ENCODE data around the gene ADGRB3.

Gene ADGRB3

DNA sequence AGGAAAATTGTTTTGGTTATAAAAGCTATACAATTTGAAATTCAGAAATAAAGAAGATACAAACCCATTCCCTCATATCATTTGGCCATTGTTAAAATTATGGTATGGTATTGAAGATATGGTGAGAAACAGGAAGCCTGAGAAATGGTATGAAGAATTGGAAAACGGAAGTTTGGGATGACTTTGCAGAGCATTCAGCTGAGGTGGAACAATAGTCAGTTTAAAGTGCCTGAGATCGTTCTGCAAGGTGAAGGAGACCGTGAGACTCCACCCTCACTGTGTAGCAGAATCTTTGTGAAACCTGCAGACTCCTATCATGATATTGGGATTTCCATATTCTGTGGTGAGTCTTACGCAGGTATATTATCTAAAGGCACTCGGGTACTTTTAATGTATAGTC, 97.3 kb downstream of the ADGRB3 start:
- no peaks in the 10 kb centered on the region for H3K9me2 ChIP-seq (ENCODE audit: low read depth, low read length)
- H2AFZ ChIP-seq (ENCODE audit: low read length), result no peak overlapping the region
- no peaks in the 10 kb centered on the region for H4K20me1 ChIP-seq (ENCODE audit: insufficient read depth, low read length)
- no peak for TF ChIP-seq EZH2 (IDR thresholded peaks at IDR 0.05; ENCODE audit: borderline replicate concordance, low read length)
- TF ChIP-seq, protein P1, sequence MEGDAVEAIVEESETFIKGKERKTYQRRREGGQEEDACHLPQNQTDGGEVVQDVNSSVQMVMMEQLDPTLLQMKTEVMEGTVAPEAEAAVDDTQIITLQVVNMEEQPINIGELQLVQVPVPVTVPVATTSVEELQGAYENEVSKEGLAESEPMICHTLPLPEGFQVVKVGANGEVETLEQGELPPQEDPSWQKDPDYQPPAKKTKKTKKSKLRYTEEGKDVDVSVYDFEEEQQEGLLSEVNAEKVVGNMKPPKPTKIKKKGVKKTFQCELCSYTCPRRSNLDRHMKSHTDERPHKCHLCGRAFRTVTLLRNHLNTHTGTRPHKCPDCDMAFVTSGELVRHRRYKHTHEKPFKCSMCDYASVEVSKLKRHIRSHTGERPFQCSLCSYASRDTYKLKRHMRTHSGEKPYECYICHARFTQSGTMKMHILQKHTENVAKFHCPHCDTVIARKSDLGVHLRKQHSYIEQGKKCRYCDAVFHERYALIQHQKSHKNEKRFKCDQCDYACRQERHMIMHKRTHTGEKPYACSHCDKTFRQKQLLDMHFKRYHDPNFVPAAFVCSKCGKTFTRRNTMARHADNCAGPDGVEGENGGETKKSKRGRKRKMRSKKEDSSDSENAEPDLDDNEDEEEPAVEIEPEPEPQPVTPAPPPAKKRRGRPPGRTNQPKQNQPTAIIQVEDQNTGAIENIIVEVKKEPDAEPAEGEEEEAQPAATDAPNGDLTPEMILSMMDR (IDR thresholded peaks at IDR 0.05; ENCODE audit: low read length), result no peak
- H3K36me3 ChIP-seq (ENCODE audit: insufficient read depth, low read length), result no peaks in the 10 kb centered on the region
- no peaks in the 10 kb centered on the region for H3K27me3 ChIP-seq (ENCODE audit: insufficient read depth, low read length)
- no peak overlapping the region for H3K9ac ChIP-seq (ENCODE audit: low read length)
- H3K4me1 ChIP-seq (ENCODE audit: insufficient read depth, low read length, severe bottlenecking), result no peaks in the 10 kb centered on the region
- H3K4me2 ChIP-seq (ENCODE audit: low read length), result no peak overlapping the region
- H3K79me2 ChIP-seq (ENCODE audit: insufficient read depth, low read length), result no peaks in the 10 kb centered on the region
- no peak overlapping the region for H3K27ac ChIP-seq (ENCODE audit: low read depth, low read length, poor library complexity, severe bottlenecking)
- no peaks in the 10 kb centered on the region for H3K9me3 ChIP-seq (ENCODE audit: low read length)
- no peaks in the 10 kb centered on the region for H3F3A ChIP-seq (ENCODE audit: insufficient read depth, low read length)
- no peak overlapping the region for H3K4me3 ChIP-seq (ENCODE audit: low read depth, low read length, poor library complexity, severe bottlenecking)

DNA sequence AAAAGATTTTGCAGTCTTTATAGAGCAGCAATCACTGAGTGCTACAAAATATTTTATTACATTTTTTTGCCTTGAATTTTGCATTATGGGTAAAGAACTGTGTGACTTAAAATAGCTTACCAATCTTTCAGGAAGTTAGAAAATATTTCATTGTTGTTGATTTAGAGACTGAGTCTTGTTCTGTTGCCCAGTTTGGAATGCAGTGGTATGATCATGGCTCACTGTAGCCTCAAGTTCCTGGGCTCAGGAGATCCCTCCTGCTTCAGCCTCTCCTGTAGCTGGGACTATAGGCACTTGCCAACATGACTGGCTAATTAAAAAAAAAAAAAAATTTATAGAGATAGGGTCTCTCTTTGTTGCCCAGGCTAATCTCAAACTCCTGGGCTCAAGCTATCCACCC, 100.8 kb downstream of the ADGRB3 start:
- Histone ChIP-seq H3K4me1 (ENCODE audit: insufficient read depth, low read length, severe bottlenecking) (no peaks in the 10 kb centered on the region), H3F3A (ENCODE audit: insufficient read depth, low read length) (no peaks in the 10 kb centered on the region), H3K27me3 (ENCODE audit: insufficient read depth, low read length) (no peaks in the 10 kb centered on the region), H3K27ac (ENCODE audit: low read depth, low read length, poor library complexity, severe bottlenecking) (no peak overlapping the region), H3K9ac (ENCODE audit: low read length) (no peak overlapping the region), H3K9me2 (ENCODE audit: low read depth, low read length) (no peaks in the 10 kb centered on the region), H3K36me3 (ENCODE audit: insufficient read depth, low read length) (no peaks in the 10 kb centered on the region), H4K20me1 (ENCODE audit: insufficient read depth, low read length) (no peaks in the 10 kb centered on the region), H3K4me3 (ENCODE audit: low read depth, low read length, poor library complexity, severe bottlenecking) (no peak overlapping the region), H3K4me2 (ENCODE audit: low read length) (no peak overlapping the region), H3K9me3 (ENCODE audit: low read length) (no peaks in the 10 kb centered on the region), H2AFZ (ENCODE audit: low read length) (no peak overlapping the region), H3K79me2 (ENCODE audit: insufficient read depth, low read length) (no peaks in the 10 kb centered on the region)
- TF ChIP-seq, protein P1 (IDR thresholded peaks at IDR 0.05; ENCODE audit: low read length), result no peak
- TF ChIP-seq EZH2 (IDR thresholded peaks at IDR 0.05; ENCODE audit: borderline replicate concordance, low read length), result no peak

DNA sequence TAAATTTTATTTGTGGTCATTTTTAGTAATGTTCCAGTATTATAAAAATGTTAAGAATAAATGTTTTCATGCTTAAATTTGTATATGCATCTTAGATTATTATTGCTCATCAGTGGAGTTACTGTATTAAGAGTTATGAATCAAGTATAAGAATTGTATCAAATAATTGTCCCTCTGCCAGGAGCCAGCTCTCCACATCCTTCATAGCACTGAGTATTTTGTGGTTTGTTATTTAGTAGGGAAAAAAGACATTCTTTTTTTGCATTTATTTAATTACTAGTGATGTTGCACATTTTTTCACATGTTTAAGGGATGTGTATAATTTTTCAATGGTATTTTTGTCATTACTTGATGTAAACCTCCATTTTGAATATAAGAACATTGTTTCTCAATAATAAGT, 102.0 kb downstream of the ADGRB3 start:
- Histone ChIP-seq H2AFZ (ENCODE audit: low read length) (no peak overlapping the region), H3F3A (ENCODE audit: insufficient read depth, low read length) (no peaks in the 10 kb centered on the region), H4K20me1 (ENCODE audit: insufficient read depth, low read length) (no peaks in the 10 kb centered on the region), H3K27me3 (ENCODE audit: insufficient read depth, low read length) (no peaks in the 10 kb centered on the region), H3K36me3 (ENCODE audit: insufficient read depth, low read length) (no peaks in the 10 kb centered on the region), H3K4me3 (ENCODE audit: low read depth, low read length, poor library complexity, severe bottlenecking) (no peak overlapping the region), H3K4me1 (ENCODE audit: insufficient read depth, low read length, severe bottlenecking) (no peaks in the 10 kb centered on the region), H3K9me2 (ENCODE audit: low read depth, low read length) (no peaks in the 10 kb centered on the region), H3K4me2 (ENCODE audit: low read length) (no peak overlapping the region), H3K9me3 (ENCODE audit: low read length) (no peaks in the 10 kb centered on the region), H3K27ac (ENCODE audit: low read depth, low read length, poor library complexity, severe bottlenecking) (no peak overlapping the region), H3K9ac (ENCODE audit: low read length) (no peak overlapping the region), H3K79me2 (ENCODE audit: insufficient read depth, low read length) (no peaks in the 10 kb centered on the region)
- TF ChIP-seq, protein P1 (IDR thresholded peaks at IDR 0.05; ENCODE audit: low read length), result no peak
- no peak for TF ChIP-seq EZH2 (IDR thresholded peaks at IDR 0.05; ENCODE audit: borderline replicate concordance, low read length)
